SK-N-MC (cell line): ENCODE data around the gene IFNA8.
"Not testable (repeated sequence)": the region's sequence is repeated elsewhere in the genome, so short reads cannot be mapped to it uniquely, and the experiment has no call there.

Source experiments
- DNase-seq: peaks from one replicate; pipeline ENCODE4 v3.0.0-alpha.2; 2011; ENCODE audit warnings: low read depth, low spot score
- H3K27ac ChIP-seq: fragments of 200-600 bp; sonication (generic); 2 replicates; pipeline ENCODE4 v1.5.1; 2016; ENCODE audit warnings: mixed run types
- H3K36me3 ChIP-seq: fragments of 200-600 bp; sonication (generic); 2 replicates; pipeline ENCODE4 v1.6.1; 2017; ENCODE audit warnings: antibody characterized with exemption, low read length, mixed read lengths; ENCODE audit not compliant: insufficient read depth
- H3K4me3 ChIP-seq: fragments of 200-600 bp; sonication (generic); 2 replicates; pipeline ENCODE4 v1.5.1; 2016
- H3K9ac ChIP-seq: fragments of 200-600 bp; sonication (generic); 2 replicates; pipeline ENCODE4 v1.8.0; 2017; ENCODE audit warnings: mixed run types, mixed read lengths; ENCODE audit not compliant: insufficient read length
- H3K9me3 ChIP-seq: fragments of 200-600 bp; sonication (generic); 2 replicates; pipeline ENCODE4 v1.6.1; 2017; ENCODE audit warnings: low read depth, mild to moderate bottlenecking, antibody characterized with exemption, low read length, moderate library complexity, mixed read lengths
- EZH2 ChIP-seq: fragments of 200-600 bp; sonication (generic); IDR thresholded peaks from one replicate; pipeline ENCODE4 v1.6.1; 2017; ENCODE audit warnings: antibody characterized with exemption
- FOXP2 ChIP-seq: optimal IDR thresholded peaks from 2 replicates; pipeline ENCODE3; 2011; ENCODE audit warnings: mild to moderate bottlenecking, moderate library complexity; ENCODE audit not compliant: insufficient read depth; ENCODE audit errors: extremely low read length, control extremely low read depth
- POLR2AphosphoS5 ChIP-seq: IDR thresholded peaks from 2 replicates; pipeline ENCODE4 v1.6.1; 2012; ENCODE audit warnings: mild to moderate bottlenecking, low read depth, low read length, borderline replicate concordance

The IFNA8 gene

DNA sequence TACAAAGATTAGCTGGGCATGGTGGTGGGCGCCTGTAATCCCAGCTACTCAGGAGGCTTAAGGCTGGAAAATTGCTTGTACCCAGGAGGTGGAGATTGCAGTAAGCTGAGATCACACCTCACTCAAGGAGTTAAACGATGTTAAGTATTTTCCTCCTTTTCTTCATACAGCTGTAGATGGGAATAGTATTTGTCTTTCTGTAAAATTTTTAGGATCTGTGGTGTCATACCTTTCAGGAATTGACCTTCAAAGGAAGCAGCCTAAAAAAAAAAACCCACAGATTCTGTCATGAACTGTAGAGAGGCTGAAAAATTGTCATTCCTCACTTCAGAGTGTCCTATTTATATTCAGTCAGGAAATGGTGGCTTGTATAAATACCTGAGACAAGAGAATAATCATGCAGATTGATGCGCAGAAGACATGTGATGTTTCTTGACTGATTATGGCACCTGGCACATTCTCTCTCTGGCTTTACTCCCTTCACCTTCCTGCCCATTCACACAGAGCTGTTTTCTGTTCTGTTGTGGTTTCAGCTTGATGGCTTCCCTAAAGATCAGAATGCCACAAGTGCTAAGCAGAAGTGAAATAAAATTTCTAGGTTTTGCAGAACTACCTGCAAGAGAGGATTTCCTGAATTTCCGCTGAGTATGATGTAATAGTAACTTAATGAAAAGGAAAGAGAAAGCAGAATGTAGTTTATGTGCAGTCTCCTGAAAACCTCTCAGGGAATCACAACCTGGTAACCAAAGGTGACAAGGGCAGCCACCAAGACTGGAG is 35.1 kb downstream of the IFNA8 start:
- Histone ChIP-seq H3K4me3 (no peak overlapping the region), H3K9ac (no peak overlapping the region), H3K9me3 (no peaks in the 10 kb centered on the region), H3K27ac (no peak overlapping the region), H3K36me3 (no peaks in the 10 kb centered on the region)
- DNase-seq: no peak
- TF ChIP-seq POLR2AphosphoS5 (no peak), FOXP2 (no peak), EZH2 (no peak)

DNA sequence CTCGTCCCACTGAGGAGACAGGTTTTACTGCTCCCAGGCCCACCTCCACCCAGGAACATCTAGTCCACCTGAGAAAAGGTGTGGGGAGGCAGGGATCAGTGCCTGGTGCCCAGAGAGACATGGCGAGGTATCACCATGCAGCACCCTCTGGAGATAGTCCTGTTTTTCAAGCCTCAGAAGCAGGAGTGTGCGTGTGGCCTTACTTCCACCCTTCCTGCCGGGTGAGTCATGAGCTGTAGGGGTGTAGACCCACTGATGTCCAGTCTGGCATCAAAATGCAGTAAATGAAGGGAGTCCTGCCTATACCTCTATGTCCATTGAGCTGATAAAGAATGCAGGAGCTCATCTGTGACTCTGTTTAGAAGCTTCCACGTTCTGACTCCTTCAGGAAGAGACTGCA is 40.4 kb downstream of the IFNA8 start:
- H3K4me3 ChIP-seq, H3K9ac ChIP-seq, DNase-seq, H3K36me3 ChIP-seq, H3K9me3 ChIP-seq, H3K27ac ChIP-seq: not testable (repeated sequence)

DNA sequence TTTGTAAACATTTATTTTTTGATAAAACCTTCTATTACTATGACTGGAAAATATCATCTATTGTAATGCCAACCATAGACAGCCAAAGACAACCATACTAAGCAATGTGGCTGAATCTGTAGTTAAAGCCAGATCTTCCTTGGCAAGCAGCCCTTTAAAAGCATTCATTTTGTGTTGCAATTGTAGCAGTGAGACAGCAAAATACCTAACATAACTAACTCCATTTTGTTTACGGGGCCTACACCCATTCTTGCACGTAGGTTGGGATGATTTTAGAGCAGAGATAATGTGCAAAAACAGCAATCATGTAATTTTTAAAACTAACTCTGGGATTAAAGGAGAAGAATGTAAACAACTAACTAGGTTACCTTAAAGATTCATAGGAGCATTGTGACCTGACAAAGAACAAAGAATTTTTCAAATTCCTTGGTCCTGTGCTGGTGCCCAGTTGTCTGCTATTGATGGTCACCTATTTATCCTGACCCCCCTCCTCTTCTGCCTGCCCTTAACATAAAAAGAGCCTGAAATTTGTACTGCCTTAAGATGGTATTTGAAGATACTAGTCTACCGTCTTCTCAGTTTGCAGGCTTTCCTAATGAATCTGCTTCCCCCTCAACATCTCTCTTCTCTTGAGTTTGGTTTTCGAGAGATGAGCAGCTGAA is 41.9 kb downstream of the IFNA8 start:
- TF ChIP-seq FOXP2 (no peak), POLR2AphosphoS5 (no peak), EZH2 (no peak)
- Histone ChIP-seq H3K9ac (no peak overlapping the region), H3K27ac (no peak overlapping the region), H3K4me3 (no peak overlapping the region), H3K9me3 (no peaks in the 10 kb centered on the region), H3K36me3 (no peaks in the 10 kb centered on the region)
- no peak for DNase-seq

DNA sequence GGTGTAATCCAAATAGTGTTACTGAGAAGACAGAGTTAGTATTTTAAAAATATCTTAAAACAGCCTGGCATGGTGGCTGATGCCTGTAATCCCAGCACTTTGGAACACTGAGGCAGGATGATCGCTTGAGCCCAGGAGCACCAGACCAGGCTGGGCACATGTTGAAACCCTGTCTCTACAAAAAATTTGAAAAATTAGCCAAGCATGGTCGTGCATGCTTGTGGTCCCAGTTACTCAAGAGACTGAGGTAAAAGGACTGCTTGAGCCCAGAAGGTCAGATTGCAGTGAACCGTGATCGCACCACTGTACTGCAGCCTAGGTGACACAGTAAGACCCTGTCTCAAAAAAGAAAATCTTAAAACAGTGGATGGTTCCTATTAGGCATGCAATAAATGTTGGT is 43.8 kb downstream of the IFNA8 start:
- no peaks in the 10 kb centered on the region for H3K9me3 ChIP-seq

DNA sequence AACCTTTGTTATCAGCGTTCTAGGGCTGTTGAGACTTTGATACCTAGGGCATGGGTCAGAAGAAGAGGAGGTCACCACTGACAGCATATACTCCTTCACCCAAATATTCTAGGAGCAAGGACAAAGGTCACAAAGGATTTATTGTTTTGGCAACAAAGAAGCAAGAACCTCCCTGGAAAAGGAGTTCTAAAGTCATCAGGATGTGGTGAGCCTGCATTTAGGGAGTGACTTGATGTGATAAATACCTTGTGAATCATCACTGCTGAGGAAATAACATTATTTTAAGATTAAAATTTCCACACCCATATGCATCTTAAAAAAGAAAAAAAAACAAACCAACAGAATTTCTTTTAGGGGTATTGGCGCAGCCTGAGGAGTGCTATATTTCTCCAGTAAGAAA is 45.2 kb downstream of the IFNA8 start:
- H3K9ac ChIP-seq: no peak overlapping the region
- H3K9me3 ChIP-seq: no peaks in the 10 kb centered on the region
- DNase-seq: no peak
- TF ChIP-seq POLR2AphosphoS5: no peak
- TF ChIP-seq FOXP2: no peak
- TF ChIP-seq EZH2: no peak
- no peak overlapping the region for H3K4me3 ChIP-seq
- H3K27ac ChIP-seq: no peak overlapping the region
- no peaks in the 10 kb centered on the region for H3K36me3 ChIP-seq

More for the DNA sequence above, 43.8 kb downstream of the IFNA8 start:
- no peak overlapping the region for H3K4me3 ChIP-seq
- DNase-seq: no peak
- no peaks in the 10 kb centered on the region for H3K36me3 ChIP-seq
- no peak overlapping the region for H3K9ac ChIP-seq
- TF ChIP-seq FOXP2 (no peak), POLR2AphosphoS5 (no peak), EZH2 (no peak)
- no peak overlapping the region for H3K27ac ChIP-seq

DNA sequence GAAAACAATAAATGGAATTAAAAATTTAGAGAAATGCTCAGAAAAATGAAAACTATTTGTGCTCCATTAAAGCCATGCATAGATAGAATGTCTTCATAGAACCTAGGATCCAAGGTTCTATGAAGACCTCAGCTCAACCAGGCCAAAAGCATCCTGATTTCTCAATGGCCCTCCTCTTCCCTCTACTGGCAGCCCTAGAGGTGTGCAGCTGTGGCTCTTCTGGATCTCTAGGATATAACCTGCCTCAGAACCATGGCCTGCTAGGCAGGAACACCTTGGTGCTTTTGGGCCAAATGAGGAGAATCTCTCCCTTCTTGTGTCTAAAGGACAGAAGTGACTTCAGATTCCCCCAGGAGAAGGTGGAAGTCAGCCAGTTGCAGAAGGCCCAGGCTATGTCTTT is 46.4 kb downstream of the IFNA8 start:
- DNase-seq: no peak
- no peak overlapping the region for H3K27ac ChIP-seq
- no peaks in the 10 kb centered on the region for H3K36me3 ChIP-seq
- no peak overlapping the region for H3K4me3 ChIP-seq
- H3K9ac ChIP-seq: no peak overlapping the region
- H3K9me3 ChIP-seq: no peaks in the 10 kb centered on the region
- TF ChIP-seq EZH2 (no peak), POLR2AphosphoS5 (no peak), FOXP2 (no peak)
